ENCODE data around the gene FGD1. TPM values are rescaled to one million over a fixed set of nuclear protein-coding genes. Genes with fewer than 3 reads are reported as not detected.

The FGD1 gene
- total and polyA plus RNA-seq, 2 of the 8 experiments (the other 6 are each of a cell fraction or from before 2014, with no cell fraction given), result 6.8 to 34.9 TPM

DNA sequence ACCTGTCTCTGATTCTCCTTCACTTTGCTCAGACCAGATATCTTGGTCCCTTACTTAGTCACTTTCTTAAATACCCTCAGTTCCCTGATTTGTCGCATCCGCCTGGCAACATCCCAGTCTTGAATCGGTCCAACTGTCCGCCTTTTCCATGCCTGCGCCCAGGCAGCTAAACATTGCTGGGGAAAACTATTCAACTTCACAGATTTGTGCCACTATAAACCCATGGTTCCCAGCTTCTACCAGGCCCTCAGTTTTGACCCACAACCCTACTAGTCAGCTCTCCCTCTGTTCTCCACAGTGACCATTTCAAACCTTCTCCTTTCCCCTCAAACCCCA, 451 bp upstream of the FGD1 start:
- DNase-seq (ENCODE audit: low read depth in 1 of 2, low spot score in 2 of 2) (no peak), FAIRE-seq (no peak)
- no peak overlapping the region for H3K9ac ChIP-seq (replicated peaks in 1 of 4; ENCODE audit: extremely low read depth in 1 of 4, low read depth in 3 of 4, low read length in 3 of 4)

More for the DNA sequence above, 451 bp upstream of the FGD1 start:
- H3K9me3 ChIP-seq (ENCODE audit: insufficient read depth in 2 of 2, low read depth in 1 of 2, low read length in 1 of 2), result no peaks in the 10 kb centered on the region
- no peaks in the 10 kb centered on the region; the same call in 1 of the 2 replicates for H3K79me1 ChIP-seq (ENCODE audit: low read depth, low read length)
- H3K79me2 ChIP-seq (ENCODE audit: control insufficient read depth in 1 of 2, insufficient read depth in 2 of 2, low read length in 2 of 2), result peaks cover 2 to 34% of the 10 kb centered on the region in 2 experiments; a peak in 2 of 4 replicates
- peak overlapping the region in 2 of 4 experiments; percentile 78 to 87; a peak in 3 of 8 replicates for H3K4me3 ChIP-seq (ENCODE audit: extremely low read depth in 1 of 4, insufficient read depth in 2 of 4, low read depth in 3 of 4, low read length in 4 of 4)
- no peak overlapping the region; the same call in 1 of the 2 replicates for H2BK20ac ChIP-seq (ENCODE audit: low read length)
- H2BK12ac ChIP-seq (ENCODE audit: low read depth, low read length), result no peak overlapping the region
- H2BK120ac ChIP-seq (replicated peaks; ENCODE audit: low read depth, low read length), result no peak overlapping the region
- no peak overlapping the region for H3K27ac ChIP-seq (ENCODE audit: low read depth, low read length)
- 46% methylated on average over 5 of the region's 5 CpGs; no CpG with 5 or more reads in 1 of the 2 experiments for WGBS, 2 experiments (ENCODE audit: extremely low coverage in 1 of 2, insufficient coverage in 1 of 2, insufficient read length in 1 of 2, insufficient replicate concordance in 2 of 2, low coverage in 1 of 2, low lambda C conversion rate in 2 of 2, missing lambda C conversion rate in 1 of 2)
- no peak overlapping the region for H2AK5ac ChIP-seq (ENCODE audit: low read depth, low read length)
- no peaks in the 10 kb centered on the region; the same call in 1 of the 2 replicates for H3K23me2 ChIP-seq (ENCODE audit: low read depth, low read length)
- ChIA-PET CTCF (ENCODE audit: partially characterized antibody) (interaction anchor here (1.4 kb wide), 1 partner anchor 12 kb away, joined by 3 read pairs; no protein-coding TSS in a partner anchor), POLR2A (ENCODE audit: partially characterized antibody) (interaction anchor here (0.9 kb wide), 2 partner anchors 19 to 34 kb away, joined by 3 read pairs; no protein-coding TSS in a partner anchor)
- no peak overlapping the region for H3K23ac ChIP-seq (ENCODE audit: insufficient read length)
- H3K4me2 ChIP-seq (ENCODE audit: insufficient read depth in 1 of 2, low read depth in 2 of 2, low read length in 2 of 2), result peak overlapping the region; percentile 61 to 76
- no peak overlapping the region for H2BK15ac ChIP-seq (ENCODE audit: low read length)
- H4K91ac ChIP-seq (replicated peaks; ENCODE audit: insufficient read length, low read length), result no peak overlapping the region
- no peak overlapping the region for H3K14ac ChIP-seq (ENCODE audit: insufficient read length)
- no peak overlapping the region for H4K8ac ChIP-seq (ENCODE audit: extremely low read depth, insufficient read depth, low read length)
- H3K36me3 ChIP-seq (ENCODE audit: control insufficient read depth in 2 of 4, insufficient read depth in 4 of 4, low read length in 3 of 4), result no peaks in the 10 kb centered on the region
- no peaks in the 10 kb centered on the region for H3K27me3 ChIP-seq (replicated peaks in 1 of 4; ENCODE audit: control insufficient read depth in 3 of 4, extremely low read depth in 1 of 4, insufficient read depth in 3 of 4, low read length in 3 of 4)
- H4K5ac ChIP-seq (ENCODE audit: insufficient read length, low read depth, low read length), result no peak overlapping the region
- peaks cover 0 to 2% of the 10 kb centered on the region in 2 experiments for H4K20me1 ChIP-seq (replicated peaks in 1 of 2; ENCODE audit: control insufficient read depth in 1 of 2, insufficient read depth in 2 of 2, low read length in 2 of 2)
- peaks cover 0 to 9% (median 7%) of the 10 kb centered on the region in 4 experiments; a peak in 3 of 7 replicates for H3K4me1 ChIP-seq (replicated peaks in 1 of 4; ENCODE audit: control insufficient read depth in 3 of 4, insufficient read depth in 4 of 4, low read length in 3 of 4)
- no peak overlapping the region for H2BK5ac ChIP-seq (ENCODE audit: low read depth, low read length)
- peak overlapping the region; percentile 1; the same call in 1 of the 2 replicates for H2AFZ ChIP-seq (ENCODE audit: low read length)
- no peak for TF ChIP-seq BRCA1 (IDR thresholded peaks at IDR 0.05; ENCODE audit: low read depth, low read length)
- no peak for TF ChIP-seq SIX5 (IDR thresholded peaks at IDR 0.05; ENCODE audit: low read depth, low read length)
- H3K56ac ChIP-seq (replicated peaks; ENCODE audit: insufficient read length, low read depth, low read length), result no peak overlapping the region
- no peak overlapping the region for H3K4ac ChIP-seq (replicated peaks; ENCODE audit: insufficient read length, low read depth, low read length)
- no peak overlapping the region; the same call in 1 of the 2 replicates for H3K18ac ChIP-seq (ENCODE audit: extremely low read depth, low read length)
